PC-9 (cell line): ENCODE measurements around the gene IMPG2. TPM values are rescaled to one million over a fixed set of nuclear protein-coding genes. Genes with fewer than 3 reads are reported as not detected.

ENCODE experiments used
- BruUV-seq: library from RNA; stranded (reverse); fragments of 400-500 nt; replicated peaks from 2 replicates; lab custom pipeline; 2021; lab: Mats Ljungman, UMichigan
- CTCF ChIA-PET: fragments of 300-600 bp; sonication (Branson Sonifier 250); formaldehyde crosslinking; loops from one replicate; lab custom pipeline; 2022; ENCODE audit warnings: antibody characterized with exemption; lab: Charles Lee
- POLR2A ChIA-PET: fragments of 300-600 bp; sonication (Branson Sonifier 250); formaldehyde crosslinking; loops from one replicate; lab custom pipeline; 2022; ENCODE audit warnings: antibody characterized with exemption; ENCODE audit not compliant: unreplicated experiment; lab: Charles Lee
- DNase-seq, 2 experiments: peaks; one replicate each; pipeline versions ENCODE4 v3.0.0 to v3.0.0-alpha.2; 2015 to 2022; ENCODE audit warnings: mixed read lengths in 1 of 2
- H2AFZ ChIP-seq: fragments of 200-600 bp; sonication (generic); 2 replicates; pipeline ENCODE4 v1.8.1; 2017; ENCODE audit warnings: antibody characterized with exemption
- H3F3A ChIP-seq: fragments of 200-600 bp; sonication (generic); 2 replicates; pipeline ENCODE4 v1.8.1; 2017; ENCODE audit warnings: antibody characterized with exemption, mild to moderate bottlenecking, low read depth; ENCODE audit not compliant: insufficient read depth
- H3K27ac ChIP-seq: fragments of 200-600 bp; sonication (generic); 2 replicates; pipeline ENCODE4 v1.6.1; 2016; ENCODE audit warnings: mixed run types
- H3K27me3 ChIP-seq: fragments of 200-600 bp; sonication (generic); 2 replicates; pipeline ENCODE4 v1.6.1; 2016; ENCODE audit warnings: low read depth, mixed run types; ENCODE audit not compliant: insufficient read depth
- H3K36me3 ChIP-seq: fragments of 200-600 bp; sonication (generic); 2 replicates; pipeline ENCODE4 v1.6.1; 2016; ENCODE audit warnings: low read depth, mixed run types
- H3K4me1 ChIP-seq: fragments of 200-600 bp; sonication (generic); replicated peaks from 2 replicates; pipeline ENCODE4 v1.6.1; 2016; ENCODE audit warnings: mixed run types; ENCODE audit not compliant: insufficient read depth
- H3K4me2 ChIP-seq: fragments of 200-600 bp; sonication (generic); 2 replicates; pipeline ENCODE4 v1.6.1; 2017; ENCODE audit warnings: mixed run types
- H3K4me3 ChIP-seq: fragments of 200-600 bp; sonication (generic); 2 replicates; pipeline ENCODE4 v1.6.1; 2016; ENCODE audit warnings: mixed run types
- H3K79me2 ChIP-seq: fragments of 200-600 bp; sonication (generic); 2 replicates; pipeline ENCODE4 v1.6.1; 2017; ENCODE audit warnings: low read depth, mixed run types
- H3K9me2 ChIP-seq: fragments of 200-600 bp; sonication (generic); 2 replicates; pipeline ENCODE4 v1.8.1; 2017; ENCODE audit warnings: mild to moderate bottlenecking; ENCODE audit not compliant: insufficient read depth
- H3K9me3 ChIP-seq: fragments of 200-600 bp; sonication (generic); 2 replicates; pipeline ENCODE4 v1.8.1; 2016; ENCODE audit warnings: low read depth; ENCODE audit not compliant: insufficient read depth
- H4K20me1 ChIP-seq: fragments of 200-600 bp; sonication (generic); 2 replicates; pipeline ENCODE4 v1.8.1; 2017; ENCODE audit not compliant: insufficient read depth
- EZH2 ChIP-seq: fragments of 200-600 bp; sonication (generic); IDR thresholded peaks from 2 replicates; pipeline ENCODE4 v1.8.0; 2017; ENCODE audit warnings: antibody characterized with exemption, low read depth
- intact Hi-C: fragments of 100-400 bp; cut with micrococcal nuclease; formaldehyde crosslinking; loops from one replicate; pipeline ENCODE4 v1.10.0; 2022; ENCODE audit not compliant: unreplicated experiment
- total RNA-seq: library from RNA; stranded (reverse); gene quantifications from 2 replicates; pipeline ENCODE4 v1.2.3, GENCODE V29; 2021
- TF ChIP-seq, protein P1 (sequence below): fragments of 200-600 bp; sonication (generic); conservative IDR thresholded peaks from 2 replicates; pipeline ENCODE4 v1.6.1; 2017; ENCODE audit warnings: mixed run types, antibody characterized with exemption, mild to moderate bottlenecking, moderate library complexity

Gene IMPG2
- total RNA-seq, 1 experiment from 2014 or later: 0.11 TPM

DNA sequence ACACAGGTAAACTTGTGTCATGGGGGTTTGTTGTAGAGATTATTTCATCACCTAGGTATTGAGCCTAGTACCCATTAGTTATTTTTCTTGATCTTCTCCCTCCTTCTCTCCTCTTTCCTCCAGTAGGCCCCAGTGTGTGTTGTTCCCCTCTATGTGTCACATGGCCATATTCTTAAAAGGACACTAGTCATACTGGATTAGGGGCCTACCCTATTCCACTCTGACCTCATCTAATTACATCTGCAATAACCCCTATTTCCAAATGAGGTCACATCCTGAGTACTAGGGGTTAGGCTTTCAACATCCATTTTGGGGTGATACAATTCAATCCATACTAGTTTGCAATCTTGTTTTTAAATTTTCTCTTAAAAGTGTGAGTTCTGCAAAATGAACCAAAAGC is 142.8 kb downstream of the IMPG2 start:
- H3K79me2 ChIP-seq: no peaks in the 10 kb centered on the region
- ChIA-PET CTCF (no interaction called here), POLR2A (no interaction called here)
- BruUV-seq: no TSS peak
- H3K4me2 ChIP-seq: no peak overlapping the region
- H2AFZ ChIP-seq: no peak overlapping the region; the same call in 1 of the 2 replicates
- intact Hi-C loops: no loop called here
- peaks cover 4% of the 10 kb centered on the region; the same call in 1 of the 2 replicates for H3K9me3 ChIP-seq
- no peak overlapping the region for H3K4me3 ChIP-seq
- no peak for DNase-seq
- no peaks in the 10 kb centered on the region for H3K27me3 ChIP-seq
- no peak overlapping the region for H3K27ac ChIP-seq
- TF ChIP-seq EZH2: no peak
- TF ChIP-seq, protein P1, sequence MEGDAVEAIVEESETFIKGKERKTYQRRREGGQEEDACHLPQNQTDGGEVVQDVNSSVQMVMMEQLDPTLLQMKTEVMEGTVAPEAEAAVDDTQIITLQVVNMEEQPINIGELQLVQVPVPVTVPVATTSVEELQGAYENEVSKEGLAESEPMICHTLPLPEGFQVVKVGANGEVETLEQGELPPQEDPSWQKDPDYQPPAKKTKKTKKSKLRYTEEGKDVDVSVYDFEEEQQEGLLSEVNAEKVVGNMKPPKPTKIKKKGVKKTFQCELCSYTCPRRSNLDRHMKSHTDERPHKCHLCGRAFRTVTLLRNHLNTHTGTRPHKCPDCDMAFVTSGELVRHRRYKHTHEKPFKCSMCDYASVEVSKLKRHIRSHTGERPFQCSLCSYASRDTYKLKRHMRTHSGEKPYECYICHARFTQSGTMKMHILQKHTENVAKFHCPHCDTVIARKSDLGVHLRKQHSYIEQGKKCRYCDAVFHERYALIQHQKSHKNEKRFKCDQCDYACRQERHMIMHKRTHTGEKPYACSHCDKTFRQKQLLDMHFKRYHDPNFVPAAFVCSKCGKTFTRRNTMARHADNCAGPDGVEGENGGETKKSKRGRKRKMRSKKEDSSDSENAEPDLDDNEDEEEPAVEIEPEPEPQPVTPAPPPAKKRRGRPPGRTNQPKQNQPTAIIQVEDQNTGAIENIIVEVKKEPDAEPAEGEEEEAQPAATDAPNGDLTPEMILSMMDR: no peak
- no peaks in the 10 kb centered on the region for H3F3A ChIP-seq
- 0 out of 2 replicates have a peak, but pooled peaks cover 4% of the 10 kb centered on the region for H3K9me2 ChIP-seq
- no peaks in the 10 kb centered on the region for H3K36me3 ChIP-seq
- no peaks in the 10 kb centered on the region for H4K20me1 ChIP-seq
- peaks cover 3% of the 10 kb centered on the region for H3K4me1 ChIP-seq

Other genes starting within 250 kb of the IMPG2 start
- 11.1 and 17.4 TPM in 2 replicates for gene SENP7, start 192.6 kb upstream of the IMPG2 start, total RNA-seq
- 26.0 and 34.2 TPM in 2 replicates for gene TRMT10C, start 241.3 kb upstream of the IMPG2 start, total RNA-seq